Caco-2 (cell line): Measurements from ENCODE around the gene LRRC73. TPM values are rescaled to one million over a fixed set of nuclear protein-coding genes. Genes with fewer than 3 reads are reported as not detected.

Experiments used
- BruUV-seq: library from RNA; stranded (reverse); fragments of 400-500 nt; replicated peaks from 2 replicates; lab custom pipeline; 2021; lab: Mats Ljungman, UMichigan
- CTCF ChIA-PET: fragments of 300-600 bp; sonication (Branson Sonifier 250); formaldehyde crosslinking; loops from one replicate; lab custom pipeline; 2022; ENCODE audit warnings: antibody characterized with exemption; lab: Charles Lee
- POLR2A ChIA-PET: fragments of 300-600 bp; sonication (Branson Sonifier 250); formaldehyde crosslinking; loops from one replicate; lab custom pipeline; 2022; ENCODE audit warnings: antibody characterized with exemption; lab: Charles Lee
- DNase-seq, 2 experiments: peaks; one replicate each; pipeline versions ENCODE4 v3.0.0 to v3.0.0-alpha.2; 2020 to 2022
- H3K27me3 ChIP-seq: replicated peaks from 2 replicates; pipeline ENCODE4 v1.6.0; 2011; ENCODE audit warnings: low read length; ENCODE audit not compliant: control insufficient read depth, insufficient read depth
- H3K36me3 ChIP-seq: 2 replicates; pipeline ENCODE4 v1.5.1; 2011; ENCODE audit warnings: low read length; ENCODE audit not compliant: control insufficient read depth, insufficient read depth
- H3K4me1 ChIP-seq: fragments of 250-450 bp; sonication (Bioruptor Pico); 2 replicates; pipeline ENCODE4 v1.5.1; 2020; ENCODE audit warnings: mild to moderate bottlenecking
- H3K4me3 ChIP-seq: 2 replicates; pipeline ENCODE4 v1.5.1; 2011; ENCODE audit warnings: low read depth, mild to moderate bottlenecking, control low read depth, low read length
- H3K9me3 ChIP-seq: fragments of 250-450 bp; sonication (Bioruptor Pico); 2 replicates; pipeline ENCODE4 v1.5.1; 2020; ENCODE audit warnings: mild to moderate bottlenecking, moderate library complexity
- H3K27ac Mint-ChIP-seq: one replicate; pipeline ENCODE4 v1.8.0; 2022; ENCODE audit warnings: mixed read lengths; ENCODE audit not compliant: unreplicated experiment
- H3K27me3 Mint-ChIP-seq: one replicate; pipeline ENCODE4 v1.8.0; 2022; ENCODE audit warnings: mixed read lengths; ENCODE audit not compliant: insufficient read depth, unreplicated experiment
- H3K36me3 Mint-ChIP-seq: one replicate; pipeline ENCODE4 v1.8.0; 2022; ENCODE audit warnings: mild to moderate bottlenecking, mixed read lengths; ENCODE audit not compliant: insufficient read depth, unreplicated experiment
- H3K4me1 Mint-ChIP-seq: one replicate; pipeline ENCODE4 v1.8.0; 2022; ENCODE audit warnings: low read depth, mixed read lengths; ENCODE audit not compliant: unreplicated experiment
- H3K4me3 Mint-ChIP-seq: one replicate; pipeline ENCODE4 v1.8.0; 2022; ENCODE audit warnings: mild to moderate bottlenecking, moderate library complexity, mixed read lengths; ENCODE audit not compliant: unreplicated experiment
- H3K9me3 Mint-ChIP-seq: one replicate; pipeline ENCODE4 v1.8.0; 2022; ENCODE audit warnings: mixed read lengths; ENCODE audit not compliant: unreplicated experiment
- CTCF ChIP-seq, 2 experiments: fragments of 200-600 bp in 1 of 2; IDR thresholded peaks; 1 replicate in 1 of 2; 2 replicates in 1 of 2; pipeline versions ENCODE4 v1.5.1 to v1.8.0; 2011 to 2022; ENCODE audit warnings: antibody characterized with exemption in 1 of 2, control low read depth in 1 of 2, inconsistent platforms in 1 of 2, low read depth in 1 of 2, low read length in 1 of 2, mild to moderate bottlenecking in 1 of 2, moderate library complexity in 1 of 2; ENCODE audit not compliant: insufficient read depth in 1 of 2, severe bottlenecking in 1 of 2, unreplicated experiment in 1 of 2
- intact Hi-C: fragments of 100-400 bp; cut with micrococcal nuclease; formaldehyde crosslinking; loops from one replicate; pipeline ENCODE4 v1.10.0; 2022; ENCODE audit not compliant: unreplicated experiment
- total RNA-seq: library from RNA; stranded (reverse); gene quantifications from 2 replicates; pipeline ENCODE4 v1.2.3, GENCODE V29; 2022

Gene LRRC73
- total RNA-seq, 1 experiment from 2014 or later = 0.14 TPM

- H3K27me3 ChIP-seq = no peaks in the 10 kb centered on the region
- peaks cover 25% of the 10 kb centered on the region for H3K4me1 Mint-ChIP-seq
- POLR2A ChIA-PET = interaction anchor here (0.6 kb wide), 2 partner anchors 21 to 293 kb away, joined by 3 to 4 read pairs; partner anchors contain the start of genes DLK2 and VEGFA
- intact Hi-C loops = loop anchor here (1.0 kb wide), 1 partner anchor 40 kb away; no protein-coding TSS in a partner anchor
- peak overlapping the region; percentile 68 for H3K4me3 ChIP-seq
- H3K36me3 ChIP-seq = no peaks in the 10 kb centered on the region
- peak overlapping the region; percentile 97 for H3K4me3 Mint-ChIP-seq
- CTCF ChIA-PET = interaction anchor here (0.6 to 1.6 kb wide), 4 partner anchors 20 to 247 kb away, joined by 3 to 12 read pairs (median 4); no protein-coding TSS in a partner anchor
- H3K27me3 Mint-ChIP-seq = no peaks in the 10 kb centered on the region
- H3K27ac Mint-ChIP-seq = peak overlapping the region; percentile 97
- H3K36me3 Mint-ChIP-seq = peaks cover 10% of the 10 kb centered on the region
- BruUV-seq = no TSS peak
- H3K4me1 ChIP-seq = peaks cover 10% of the 10 kb centered on the region; the same call in 1 of the 2 replicates
- H3K9me3 ChIP-seq = no peaks in the 10 kb centered on the region
- TF ChIP-seq CTCF (IDR thresholded peaks at IDR 0.05; ENCODE audit: insufficient read depth in 1 of 2, low read depth in 1 of 2, low read length in 1 of 2, severe bottlenecking in 1 of 2, unreplicated experiment in 1 of 2) = no peak
- no peaks in the 10 kb centered on the region for H3K9me3 Mint-ChIP-seq
- no peak for DNase-seq
Measured at GRCh38 chr6:43476746-43477145, 33.4 kb downstream of the LRRC73 start.

- no peak for DNase-seq
- ChIA-PET POLR2A (interaction anchor here (0.5 kb wide), 1 partner anchor 18 kb away, joined by 3 read pairs; no protein-coding TSS in a partner anchor), CTCF (interaction anchor here (1.6 kb wide), 1 partner anchor 19 kb away, joined by 3 read pairs; no protein-coding TSS in a partner anchor)
- no peaks in the 10 kb centered on the region for H3K27me3 Mint-ChIP-seq
- Histone ChIP-seq H3K27me3 (no peaks in the 10 kb centered on the region), H3K9me3 (no peaks in the 10 kb centered on the region), H3K4me3 (no peak overlapping the region), H3K4me1 (0 out of 2 replicates have a peak, but pooled peaks cover 8% of the 10 kb centered on the region), H3K36me3 (no peaks in the 10 kb centered on the region)
- BruUV-seq = no TSS peak
- H3K27ac Mint-ChIP-seq = no peak overlapping the region
- TF ChIP-seq CTCF (IDR thresholded peaks at IDR 0.05; ENCODE audit: insufficient read depth in 1 of 2, low read depth in 1 of 2, low read length in 1 of 2, severe bottlenecking in 1 of 2, unreplicated experiment in 1 of 2) = no peak
- intact Hi-C loops = no loop called here
- no peak overlapping the region for H3K4me3 Mint-ChIP-seq
- H3K4me1 Mint-ChIP-seq = peaks cover 25% of the 10 kb centered on the region
- H3K9me3 Mint-ChIP-seq = no peaks in the 10 kb centered on the region
- peaks cover 10% of the 10 kb centered on the region for H3K36me3 Mint-ChIP-seq
Measured at GRCh38 chr6:43475516-43475915, 34.6 kb downstream of the LRRC73 start.

- H3K27ac Mint-ChIP-seq = no peak overlapping the region
- DNase-seq = no peak
- ChIA-PET CTCF (no interaction called here), POLR2A (no interaction called here)
- Histone ChIP-seq H3K27me3 (no peaks in the 10 kb centered on the region), H3K36me3 (no peaks in the 10 kb centered on the region), H3K4me1 (0 out of 2 replicates have a peak, but pooled peaks cover 3% of the 10 kb centered on the region), H3K9me3 (no peaks in the 10 kb centered on the region), H3K4me3 (no peak overlapping the region)
- H3K4me1 Mint-ChIP-seq = peaks cover 12% of the 10 kb centered on the region
- intact Hi-C loops = no loop called here
- no peak for TF ChIP-seq CTCF (IDR thresholded peaks at IDR 0.05; ENCODE audit: insufficient read depth in 1 of 2, low read depth in 1 of 2, low read length in 1 of 2, severe bottlenecking in 1 of 2, unreplicated experiment in 1 of 2)
- no peaks in the 10 kb centered on the region for H3K27me3 Mint-ChIP-seq
- peaks cover 3% of the 10 kb centered on the region for H3K36me3 Mint-ChIP-seq
- BruUV-seq = no TSS peak
- H3K4me3 Mint-ChIP-seq = no peak overlapping the region
- H3K9me3 Mint-ChIP-seq = no peaks in the 10 kb centered on the region
Measured at GRCh38 chr6:43472515-43472914, 37.6 kb downstream of the LRRC73 start.
